Activated effector memory CD4-positive, alpha-beta T cell treated with anti-CD3 and anti-CD28 coated beads, Interleukin-2, amount 50 U/mL, for 16 hours (primary cell): ENCODE results near the gene OVAAL.
"Not testable (repeated sequence)": the region's sequence is repeated elsewhere in the genome, so short reads cannot be mapped to it uniquely, and the experiment has no call there.

Source experiments
- DNase-seq: peaks from one replicate; pipeline ENCODE4 v3.0.0-alpha.2; 2020

Gene OVAAL

GRCh38 chr1:180542113-180542837 lies 16.5 kb upstream of the OVAAL start:
- no peak for DNase-seq

- no peak for DNase-seq
Observed at GRCh38 chr1:180542838-180543145, 16.0 kb upstream of the OVAAL start.

- DNase-seq = no peak
Observed at GRCh38 chr1:180544050-180544449, 14.7 kb upstream of the OVAAL start.

- no peak for DNase-seq
Observed at GRCh38 chr1:180545991-180546390, 12.8 kb upstream of the OVAAL start.

- DNase-seq = no peak
Observed at GRCh38 chr1:180548686-180549317, 10.0 kb upstream of the OVAAL start.

- not testable (repeated sequence) for DNase-seq
Observed at GRCh38 chr1:180549770-180550169, 9.0 kb upstream of the OVAAL start.

GRCh38 chr1:180550241-180550640 lies 8.5 kb upstream of the OVAAL start:
- DNase-seq = no peak

GRCh38 chr1:180551997-180552396 lies 6.8 kb upstream of the OVAAL start:
- DNase-seq = no peak

- not testable (repeated sequence) for DNase-seq
Observed at GRCh38 chr1:180553046-180553445, 5.7 kb upstream of the OVAAL start.

- no peak for DNase-seq
Observed at GRCh38 chr1:180555411-180555810, 3.4 kb upstream of the OVAAL start.

- no peak for DNase-seq
Observed at GRCh38 chr1:180560200-180560867, 1.6 kb downstream of the OVAAL start.

GRCh38 chr1:180560868-180561600 lies 2.3 kb downstream of the OVAAL start:
- no peak for DNase-seq

- no peak for DNase-seq
Observed at GRCh38 chr1:180562640-180563025, 3.9 kb downstream of the OVAAL start.

GRCh38 chr1:180563026-180563827 lies 4.5 kb downstream of the OVAAL start:
- DNase-seq = no peak

- no peak for DNase-seq
Observed at GRCh38 chr1:180565121-180565871, 6.5 kb downstream of the OVAAL start.

GRCh38 chr1:180566026-180566425 lies 7.3 kb downstream of the OVAAL start:
- no peak for DNase-seq

- no peak for DNase-seq
Observed at GRCh38 chr1:180566495-180566894, 7.7 kb downstream of the OVAAL start.

- no peak for DNase-seq
Observed at GRCh38 chr1:180567654-180568053, 8.9 kb downstream of the OVAAL start.

GRCh38 chr1:180568184-180568583 lies 9.4 kb downstream of the OVAAL start:
- no peak for DNase-seq

GRCh38 chr1:180571060-180571831 lies 12.5 kb downstream of the OVAAL start:
- no peak for DNase-seq
